Pulmonary artery endothelial cell (primary cell): ENCODE data around the gene NFIX. TPM values are rescaled to one million over a fixed set of nuclear protein-coding genes. Genes with fewer than 3 reads are reported as not detected.

Source experiments
- DNase-seq: peaks from one replicate; pipeline ENCODE4 v3.0.0-alpha.2; 2011; ENCODE audit warnings: low read depth, low spot score
- total RNA-seq: library from RNA; depleted of rRNA; stranded (reverse); fragments of >200 nt; gene quantifications from 2 replicates; pipeline ENCODE4 v1.2.3, GENCODE V29; 2014

The NFIX gene
- total RNA-seq, 1 donor from 2014 or later = 23.8 TPM

- no peak for DNase-seq
Observed at GRCh38 chr19:13071444-13072187, 76.3 kb downstream of the NFIX start.

DNA sequence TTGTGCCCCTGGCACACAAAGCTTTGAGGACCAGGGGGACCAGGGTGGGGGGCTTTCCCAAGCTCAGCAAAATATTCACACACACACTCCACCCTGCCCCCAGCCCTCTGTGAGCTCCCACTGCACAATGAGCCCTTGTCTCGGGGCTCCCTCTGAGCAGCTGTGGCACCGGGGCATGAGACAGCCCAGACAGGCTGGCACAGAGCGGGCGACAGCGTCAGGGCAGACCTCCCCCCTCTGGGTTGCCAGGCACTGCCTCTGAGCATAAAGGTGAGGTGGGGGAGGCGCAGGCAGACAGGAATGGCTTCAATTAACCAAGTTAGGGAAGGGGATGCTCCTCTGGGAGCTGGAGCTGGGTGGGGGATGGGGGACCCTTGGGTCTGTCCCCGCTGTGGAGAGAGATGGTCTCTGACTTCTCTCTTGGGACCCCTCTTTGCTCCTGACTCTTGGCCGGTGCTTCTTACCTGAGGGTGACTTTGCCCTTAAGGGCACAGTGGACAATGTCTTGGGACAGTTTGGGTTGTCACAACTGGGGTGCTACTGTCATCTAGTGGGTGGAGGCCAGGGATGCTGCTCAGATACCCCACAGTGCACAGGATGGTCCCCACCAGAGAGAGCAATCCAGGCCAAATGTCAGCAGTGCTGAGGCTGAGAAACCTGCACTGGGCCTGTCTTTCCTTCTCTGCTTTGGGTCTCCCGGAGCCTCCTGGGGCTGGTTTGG lies 77.1 kb downstream of the NFIX start:
- no peak for DNase-seq

DNA sequence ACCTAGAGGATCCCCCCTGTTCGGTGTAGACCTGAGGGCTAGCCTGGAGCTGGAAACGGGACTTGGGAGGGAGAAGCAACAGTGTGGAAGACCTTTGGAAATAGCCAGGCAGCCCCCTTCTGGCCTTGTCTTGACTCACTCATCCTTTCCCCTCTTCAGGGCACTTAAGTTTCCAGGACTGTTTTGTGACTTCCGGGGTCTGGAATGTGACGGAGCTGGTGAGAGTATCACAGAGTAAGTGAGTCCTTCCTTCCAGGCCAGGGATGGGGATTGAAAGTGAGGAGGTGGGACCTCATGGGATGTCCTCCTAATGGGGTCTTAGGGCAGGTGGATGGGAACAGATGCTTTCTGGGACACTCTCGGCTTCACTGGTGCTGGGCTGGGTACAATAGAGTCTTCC lies 78.0 kb downstream of the NFIX start:
- no peak for DNase-seq

- DNase-seq = no peak
Observed at GRCh38 chr19:13074378-13074777, 79.1 kb downstream of the NFIX start.

DNA sequence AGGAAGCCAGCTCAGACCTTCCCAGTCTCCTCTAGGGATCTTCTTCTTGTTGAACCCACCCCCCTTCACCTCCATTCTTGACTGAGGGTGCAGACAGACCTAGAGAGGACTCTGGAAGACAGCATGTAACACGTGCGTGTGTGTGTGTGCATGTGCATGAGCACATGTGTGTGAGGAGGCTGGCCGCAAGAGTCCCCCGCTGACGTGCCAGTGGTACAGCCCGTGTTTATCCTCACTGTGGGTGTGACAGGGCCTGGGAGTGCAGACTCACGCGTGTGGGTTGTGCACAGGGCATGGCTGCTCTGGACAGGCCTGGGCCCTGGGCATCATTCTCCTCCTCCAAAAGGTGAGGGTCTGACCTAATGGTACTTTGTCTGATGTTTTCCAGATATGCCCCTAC lies 81.0 kb downstream of the NFIX start:
- DNase-seq = no peak

DNA sequence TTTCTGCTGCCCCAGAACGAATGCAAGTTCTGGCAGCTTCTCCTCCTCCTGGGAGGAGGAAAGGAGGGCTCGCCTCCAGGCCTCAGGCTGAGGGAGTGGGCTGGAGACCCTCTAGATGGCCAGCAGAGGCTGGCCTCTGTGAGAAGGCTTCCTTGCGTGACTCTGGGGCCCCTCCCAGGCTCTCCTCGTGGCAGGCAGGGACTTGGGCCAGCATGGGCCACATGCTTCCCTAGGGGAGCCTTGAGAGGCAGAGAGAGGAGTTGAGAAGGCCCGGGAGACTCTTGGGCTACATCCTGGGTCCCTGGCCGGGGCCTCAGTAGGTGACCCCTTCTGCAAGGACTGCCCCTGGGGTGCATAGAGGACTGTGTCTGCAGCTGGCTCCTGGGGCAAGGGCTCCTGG lies 81.5 kb downstream of the NFIX start:
- no peak for DNase-seq

DNA sequence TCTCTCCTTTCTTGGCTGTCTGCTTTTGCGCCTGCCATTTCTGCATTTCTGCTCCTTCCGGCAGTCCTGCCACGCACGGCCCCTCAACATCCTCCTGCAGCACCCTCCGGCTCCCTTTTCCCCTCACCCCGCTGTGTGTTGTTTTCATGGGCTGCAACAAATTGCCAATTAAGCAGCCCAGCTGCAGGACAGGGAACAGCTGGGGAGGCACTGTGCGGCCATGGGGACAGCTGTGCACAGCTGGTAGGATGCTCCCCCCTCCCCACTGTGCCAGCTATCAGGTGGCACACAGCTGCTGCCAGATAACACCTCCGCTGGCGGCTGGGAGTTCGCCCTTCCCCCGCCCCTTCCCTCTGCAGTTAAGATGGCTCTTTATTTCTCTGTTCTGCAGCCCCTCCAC lies 82.0 kb downstream of the NFIX start:
- no peak for DNase-seq

GRCh38 chr19:13078381-13078780 lies 83.1 kb downstream of the NFIX start:
- DNase-seq = no peak

GRCh38 chr19:13078897-13079541 lies 83.7 kb downstream of the NFIX start:
- no peak for DNase-seq

DNA sequence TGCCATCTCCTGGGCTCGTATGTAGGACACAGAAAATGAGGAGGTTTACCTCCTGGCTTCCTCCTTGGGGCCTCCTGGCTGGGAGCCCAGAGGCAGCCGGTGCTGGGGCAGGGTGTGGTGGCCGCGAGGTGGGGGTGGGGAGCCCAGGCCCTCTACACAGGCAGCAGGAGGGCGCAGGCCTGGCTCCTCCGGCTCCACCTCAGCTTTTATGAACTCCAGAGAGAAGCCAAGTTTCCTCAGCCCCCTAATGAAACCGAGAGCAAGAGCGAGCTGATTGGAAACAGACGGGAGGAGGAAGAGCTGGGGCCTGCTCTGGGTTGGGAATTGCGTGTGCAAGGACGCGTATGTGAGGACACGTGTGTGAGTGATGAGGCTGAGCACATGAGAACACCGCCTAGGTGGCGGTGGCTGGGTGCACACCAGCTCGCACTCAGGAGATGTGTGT lies 84.3 kb downstream of the NFIX start:
- no peak for DNase-seq

DNA sequence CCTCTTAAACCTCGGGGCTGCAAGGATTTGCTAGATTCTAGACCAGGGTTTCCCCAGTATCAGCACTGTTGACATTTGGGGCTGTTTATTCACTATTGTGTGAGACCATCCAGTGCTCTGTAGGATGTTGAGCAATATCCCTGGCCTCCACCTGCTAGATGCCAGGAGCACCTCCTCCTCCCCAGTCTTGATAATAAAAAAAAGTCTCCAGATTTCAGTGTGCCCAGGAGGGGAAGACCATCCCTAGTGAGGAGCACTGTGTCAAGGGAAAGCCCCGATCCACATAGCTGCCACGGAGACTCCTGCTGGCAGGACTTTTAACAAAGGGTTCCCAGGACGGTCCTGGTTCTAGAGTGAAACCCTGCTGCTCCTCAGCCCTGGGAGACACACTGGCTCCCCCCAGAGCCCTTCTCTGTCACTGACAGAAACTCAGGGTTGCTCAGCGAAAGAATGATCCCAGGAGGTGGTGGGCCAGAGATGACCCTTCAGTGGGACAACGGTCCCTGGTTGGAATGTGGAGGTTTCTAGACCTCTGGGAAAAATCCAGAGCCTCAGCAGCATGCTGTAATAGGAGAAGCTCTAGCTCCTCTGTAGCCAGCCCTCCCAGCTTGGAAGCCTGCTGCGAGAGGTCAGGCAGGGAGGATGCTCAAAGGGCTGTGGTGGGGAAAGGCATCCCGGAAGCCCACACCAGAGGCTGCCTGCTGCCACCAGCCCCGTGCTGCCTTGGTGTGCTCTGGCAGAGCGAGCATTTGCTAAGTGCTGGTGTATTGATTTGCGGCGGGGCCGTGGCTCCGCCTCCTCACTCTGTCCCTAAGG lies 87.1 kb downstream of the NFIX start:
- no peak for DNase-seq

DNA sequence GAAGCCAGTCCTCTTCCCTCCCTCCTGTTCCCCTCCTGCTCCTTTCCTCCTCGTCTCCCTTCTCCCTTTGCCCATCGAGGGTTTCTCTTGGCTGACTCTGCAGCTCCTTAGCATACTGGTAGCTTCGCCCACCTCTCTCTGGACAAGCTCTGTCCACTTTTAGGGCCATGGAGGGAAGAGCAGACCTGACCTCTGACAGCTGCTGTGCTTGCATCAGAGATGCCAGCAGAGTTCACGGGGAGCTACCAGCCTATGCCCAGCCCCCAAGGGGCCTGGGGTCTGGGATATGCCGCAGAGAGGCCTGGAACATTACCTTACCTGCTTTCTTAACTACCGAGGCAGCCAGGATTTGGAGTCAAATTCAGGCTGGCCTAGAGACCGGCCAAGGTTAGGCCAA lies 87.7 kb downstream of the NFIX start:
- DNase-seq = no peak

DNA sequence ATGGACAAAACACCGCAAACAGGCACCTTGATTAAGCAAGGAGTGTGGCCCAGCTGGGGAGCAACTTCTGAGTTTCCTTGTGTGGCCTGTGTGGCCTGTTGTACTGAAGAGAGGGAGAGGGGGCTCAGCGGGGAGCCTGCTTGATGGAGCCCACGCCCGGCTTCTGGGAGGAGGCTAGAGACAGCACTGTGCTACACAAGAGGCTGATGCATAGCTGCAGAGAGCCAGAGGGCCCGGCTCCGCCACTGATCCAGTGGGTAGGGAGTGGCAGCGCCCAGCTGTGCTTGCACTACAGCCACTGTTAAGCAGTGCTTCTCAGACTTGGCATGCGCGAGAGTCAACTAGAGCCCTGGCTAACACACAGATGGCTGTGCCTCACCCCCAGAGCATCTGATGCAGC lies 88.4 kb downstream of the NFIX start:
- no peak for DNase-seq

DNA sequence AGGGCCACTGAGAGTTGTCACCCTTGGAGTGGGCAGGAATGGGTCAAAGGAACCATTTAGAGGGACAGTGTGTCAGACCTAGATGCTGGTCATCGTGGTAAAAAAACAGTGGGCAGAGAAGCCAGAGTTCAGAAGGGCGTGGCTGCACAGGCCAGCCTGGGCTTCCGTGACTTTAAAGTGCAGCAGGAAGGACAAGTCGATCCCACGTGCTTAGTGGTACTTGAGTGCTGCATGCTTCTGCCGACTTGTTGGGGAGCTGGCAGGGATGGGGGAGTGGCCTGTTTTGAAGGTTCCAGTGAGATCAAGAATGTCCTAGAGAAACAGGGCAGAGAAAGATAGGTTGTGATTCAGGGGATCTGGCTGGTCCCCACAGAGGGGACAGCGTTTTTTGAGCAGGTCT lies 90.4 kb downstream of the NFIX start:
- no peak for DNase-seq

DNA sequence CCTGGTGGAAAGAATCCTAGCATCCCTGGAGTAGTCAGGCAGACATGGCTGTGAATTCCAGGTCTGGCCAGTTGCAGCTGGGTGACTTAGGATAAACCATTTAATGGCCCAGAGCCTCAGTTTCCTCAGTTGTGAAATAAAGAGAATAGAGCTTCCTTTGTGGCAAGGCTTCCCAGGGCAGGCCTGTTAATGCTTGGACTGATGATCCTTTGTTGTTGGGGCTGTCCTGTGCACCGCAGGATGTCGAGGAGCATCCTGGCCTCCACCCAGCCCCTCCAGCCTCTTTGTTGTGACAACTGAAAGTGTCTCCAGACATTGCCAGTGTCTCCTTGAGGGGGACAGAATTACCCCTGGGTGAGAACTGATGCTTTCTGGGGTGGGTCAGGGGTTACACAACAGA lies 91.1 kb downstream of the NFIX start:
- no peak for DNase-seq

GRCh38 chr19:13087295-13087694 lies 92.0 kb downstream of the NFIX start:
- no peak for DNase-seq

DNA sequence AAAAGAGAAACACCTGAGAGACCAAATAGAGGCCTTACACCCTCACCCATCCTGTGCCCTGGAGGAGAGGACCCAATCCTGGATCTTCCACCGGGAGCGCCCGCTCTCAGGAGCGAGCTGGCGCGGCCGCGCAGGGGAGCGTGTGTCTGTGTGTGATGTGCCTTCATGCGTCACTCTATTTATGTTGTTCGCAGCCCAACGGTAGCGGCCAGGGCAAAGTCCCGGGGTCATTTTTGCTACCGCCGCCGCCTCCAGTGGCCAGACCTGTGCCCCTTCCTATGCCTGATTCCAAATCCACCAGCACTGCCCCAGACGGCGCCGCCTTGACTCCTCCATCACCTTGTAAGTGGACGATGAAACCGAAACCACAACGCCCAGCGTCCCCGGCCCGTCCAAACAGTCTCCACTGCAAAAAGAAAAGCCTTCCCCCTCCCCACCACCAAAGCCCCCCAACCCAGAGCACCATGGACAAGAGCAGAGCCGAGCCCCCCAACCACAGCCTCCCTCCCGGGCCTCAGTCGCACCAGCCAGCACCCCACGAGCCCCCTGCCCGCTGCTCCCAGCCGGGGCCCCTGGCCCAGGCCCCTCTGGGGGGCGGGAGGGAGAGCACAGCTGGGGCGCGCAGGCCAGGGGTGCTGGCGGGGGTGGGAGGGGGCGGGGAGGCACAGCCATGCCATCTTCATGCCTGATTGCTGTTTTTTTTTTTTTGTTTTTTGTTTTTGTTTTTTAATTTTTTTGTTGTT lies 92.7 kb downstream of the NFIX start:
- DNase-seq = no peak

DNA sequence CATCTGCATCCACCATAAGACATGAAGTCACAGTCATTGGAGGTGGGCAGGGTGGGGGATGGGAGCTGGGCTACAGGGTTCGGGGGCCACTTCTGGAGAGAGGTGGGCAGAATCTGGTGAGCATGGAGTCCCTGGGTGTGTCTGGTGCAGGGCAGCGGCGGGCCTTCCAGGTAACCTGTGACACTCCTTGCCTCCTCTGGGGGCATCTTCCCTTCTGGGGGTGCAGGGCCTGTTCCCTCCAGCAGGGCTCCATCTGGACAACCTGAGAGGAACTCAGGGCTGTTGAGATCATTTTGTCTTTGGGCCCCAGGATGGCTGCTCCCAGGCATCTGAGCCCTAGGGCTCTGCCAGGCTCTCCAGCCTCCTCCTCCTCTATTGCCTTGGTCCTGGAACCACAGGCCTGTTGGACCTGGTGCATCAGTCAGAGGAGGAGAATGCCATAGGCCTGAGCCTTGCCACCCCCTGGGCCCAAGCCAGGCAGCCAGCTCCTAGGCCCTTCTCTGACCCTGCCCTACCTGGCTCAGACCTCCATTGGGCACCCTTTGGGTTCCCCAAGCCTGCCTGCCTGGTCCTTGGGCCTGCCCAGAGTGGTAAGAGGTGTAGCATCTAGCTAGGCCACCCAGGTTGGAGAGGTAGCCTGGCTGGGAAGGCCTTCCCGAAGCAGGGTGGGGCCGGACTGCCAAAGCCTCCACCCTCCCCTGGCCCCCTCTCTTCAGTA lies 94.0 kb downstream of the NFIX start:
- no peak for DNase-seq

DNA sequence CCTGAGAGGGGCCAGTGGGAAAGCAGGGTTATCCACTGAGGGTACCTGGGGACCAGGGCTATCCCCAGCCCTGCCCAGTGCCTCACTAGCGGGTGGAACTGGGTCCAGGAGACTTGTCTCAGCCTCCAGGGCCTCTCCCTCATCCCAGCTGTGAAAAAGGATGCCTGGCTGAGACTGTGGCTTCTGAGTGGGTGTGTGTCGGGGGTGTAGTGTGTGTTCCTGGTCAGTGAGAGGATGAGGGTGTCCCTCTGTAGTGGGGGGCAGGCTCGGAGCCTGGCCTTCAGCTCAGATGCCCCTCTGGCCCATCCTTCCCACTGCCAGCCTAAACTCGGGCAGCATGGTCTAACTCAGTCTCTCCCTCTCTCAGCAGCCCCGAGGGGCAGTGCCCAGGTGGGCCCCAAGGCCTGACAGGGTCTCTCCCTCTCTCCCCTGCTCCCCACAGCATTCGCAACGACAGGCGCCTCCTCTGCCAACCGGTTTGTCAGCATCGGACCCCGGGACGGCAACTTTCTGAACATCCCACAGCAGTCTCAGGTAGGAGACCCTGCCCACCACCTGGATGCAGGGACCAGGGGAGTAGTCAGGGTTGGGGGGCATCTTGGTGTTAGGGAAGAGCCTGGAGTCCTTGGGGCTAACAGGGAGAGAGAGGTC lies 94.7 kb downstream of the NFIX start:
- DNase-seq = no peak
